Mesothelial cell of epicardium (in vitro differentiated cells): ENCODE measurements around the gene ARHGEF11. TPM values are rescaled to one million over a fixed set of nuclear protein-coding genes. Genes with fewer than 3 reads are reported as not detected.

ENCODE experiments used
- DNase-seq, 2 experiments: peaks; one replicate each; pipeline ENCODE4 v3.0.0; 2021; ENCODE audit warnings: low spot score in 2 of 2; ENCODE audit not compliant: unreplicated experiment in 2 of 2
- H3K27ac Mint-ChIP-seq: 2 replicates; pipeline ENCODE4 v1.8.0; 2021; ENCODE audit warnings: mixed read lengths
- H3K27me3 Mint-ChIP-seq: 2 replicates; pipeline ENCODE4 v1.8.0; 2021; ENCODE audit warnings: low read depth, mixed read lengths
- H3K36me3 Mint-ChIP-seq: 2 replicates; pipeline ENCODE4 v1.8.0; 2021; ENCODE audit warnings: mixed read lengths
- H3K4me1 Mint-ChIP-seq: 2 replicates; pipeline ENCODE4 v1.8.0; 2021; ENCODE audit warnings: mixed read lengths
- H3K4me3 Mint-ChIP-seq: 2 replicates; pipeline ENCODE4 v1.8.0; 2021; ENCODE audit warnings: mild to moderate bottlenecking, moderate library complexity, mixed read lengths
- H3K9me3 Mint-ChIP-seq: 2 replicates; pipeline ENCODE4 v1.8.0; 2021; ENCODE audit warnings: mixed read lengths
- CTCF ChIP-seq: fragments of 200-600 bp; sonication (generic); IDR thresholded peaks from one replicate; pipeline ENCODE4 v1.5.0; 2021; ENCODE audit warnings: antibody characterized with exemption; ENCODE audit not compliant: unreplicated experiment
- total RNA-seq: library from RNA; stranded (reverse); gene quantifications from 3 replicates; pipeline ENCODE4 v1.2.1, GENCODE V29; 2021

Gene ARHGEF11
- total RNA-seq, 1 donor from 2014 or later = 52.5 TPM

GRCh38 chr1:156895455-156895812 is 150.1 kb downstream of the ARHGEF11 start:
- peaks cover 33% of the 10 kb centered on the region for H3K27me3 Mint-ChIP-seq
- no peak for DNase-seq
- H3K9me3 Mint-ChIP-seq = no peaks in the 10 kb centered on the region
- H3K27ac Mint-ChIP-seq = peak overlapping the region; percentile 80
- H3K4me1 Mint-ChIP-seq = peaks cover 50% of the 10 kb centered on the region
- no peaks in the 10 kb centered on the region for H3K36me3 Mint-ChIP-seq
- no peak overlapping the region for H3K4me3 Mint-ChIP-seq
- TF ChIP-seq CTCF = no peak

GRCh38 chr1:156894711-156895454 is 150.7 kb downstream of the ARHGEF11 start:
- Mint-ChIP-seq H3K27me3 (peaks cover 36% of the 10 kb centered on the region), H3K4me3 (peak overlapping the region; percentile 43), H3K27ac (peak overlapping the region; percentile 80), H3K36me3 (no peaks in the 10 kb centered on the region), H3K9me3 (no peaks in the 10 kb centered on the region), H3K4me1 (peaks cover 47% of the 10 kb centered on the region)
- DNase-seq = no peak
- no peak for TF ChIP-seq CTCF

- Mint-ChIP-seq H3K4me3 (peak overlapping the region; percentile 54), H3K27ac (peak overlapping the region; percentile 41), H3K4me1 (peaks cover 46% of the 10 kb centered on the region)
Measured at GRCh38 chr1:156894001-156894400, 151.5 kb downstream of the ARHGEF11 start.

GRCh38 chr1:156893048-156893953 is 152.2 kb downstream of the ARHGEF11 start, which contains the start of gene PEAR1:
TSS of gene PEAR1 (plus strand) at chr1:156893718. CDS start at chr1:156903927, 10,209 bp downstream.
- Mint-ChIP-seq H3K4me1 (peaks cover 41% of the 10 kb centered on the region), H3K4me3 (peak within 1 kb of the TSS; percentile 54), H3K27ac (peak within 1 kb of the TSS; percentile 41), H3K9me3 (no peaks in the 10 kb centered on the region), H3K36me3 (no peaks in the 10 kb centered on the region), H3K27me3 (peaks cover 40% of the 10 kb centered on the region)
- DNase-seq = peak in 1 of 2 experiments; percentile 45
- TF ChIP-seq CTCF = no peak

More at GRCh38 chr1:156894001-156894400, 151.5 kb downstream of the ARHGEF11 start:
- no peak for TF ChIP-seq CTCF
- Mint-ChIP-seq H3K27me3 (peaks cover 36% of the 10 kb centered on the region), H3K9me3 (no peaks in the 10 kb centered on the region), H3K36me3 (no peaks in the 10 kb centered on the region)
- DNase-seq = no peak

GRCh38 chr1:156892190-156893047 is 153.1 kb downstream of the ARHGEF11 start:
- peak; percentile 91 to 95 for DNase-seq
- Mint-ChIP-seq H3K36me3 (no peaks in the 10 kb centered on the region), H3K27me3 (peaks cover 40% of the 10 kb centered on the region)

More at GRCh38 chr1:156892190-156893047, 153.1 kb downstream of the ARHGEF11 start:
- peak overlapping the region; percentile 53 for H3K4me3 Mint-ChIP-seq
- no peaks in the 10 kb centered on the region for H3K9me3 Mint-ChIP-seq
- no peak overlapping the region for H3K27ac Mint-ChIP-seq
- TF ChIP-seq CTCF = peak; percentile 78
- peaks cover 37% of the 10 kb centered on the region for H3K4me1 Mint-ChIP-seq
